Measurements from ENCODE around the gene SMARCD2. TPM values are rescaled to one million over a fixed set of nuclear protein-coding genes. Genes with fewer than 3 reads are reported as not detected.

The SMARCD2 gene
- total and polyA plus RNA-seq, 2 donors (not counting 1 experiment from before 2014, with no cell fraction given), result 51.1 to 87.0 TPM

DNA sequence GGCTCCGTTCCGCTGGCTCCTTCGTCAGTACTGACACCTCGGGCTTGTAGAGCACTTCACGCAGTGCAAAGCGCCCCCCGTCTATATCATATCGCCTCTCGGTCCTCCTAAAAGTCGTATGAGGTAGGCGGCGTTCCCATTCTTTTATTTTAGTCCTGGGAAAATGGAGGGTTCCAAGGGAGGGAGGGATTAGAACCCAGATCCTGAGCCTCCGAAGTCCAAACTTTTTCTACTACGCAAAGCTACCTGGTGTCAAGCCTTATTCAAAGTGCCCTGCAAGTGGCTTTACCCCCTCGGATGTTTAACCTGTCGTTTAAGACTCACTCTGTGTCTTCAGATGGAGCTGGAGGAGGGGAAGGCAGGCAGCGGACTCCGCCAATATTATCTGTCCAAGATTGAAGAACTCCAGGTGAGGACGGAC, 14.7 kb downstream of the SMARCD2 start:
- peak overlapping the region; percentile 93 for H3K27ac ChIP-seq (ENCODE audit: insufficient read depth, low read length)
- no peaks in the 10 kb centered on the region for H4K20me1 ChIP-seq (ENCODE audit: control insufficient read depth, extremely low read depth, insufficient read depth, low read length)
- peak overlapping the region; percentile 49 to 84 (median 77) for H3K4me3 ChIP-seq (replicated peaks in 1 of 4; ENCODE audit: control extremely low read depth in 1 of 4, insufficient read depth in 1 of 4, low read depth in 3 of 4, low read length in 4 of 4)
- peaks cover 43% of the 10 kb centered on the region for H3K36me3 ChIP-seq (ENCODE audit: control insufficient read depth, insufficient read depth, low read length)
- peaks cover 8% of the 10 kb centered on the region for H3K4me1 ChIP-seq (ENCODE audit: control insufficient read depth, extremely low read depth, insufficient read depth, low read length)
- H3K9ac ChIP-seq (ENCODE audit: insufficient read depth, low read length), result peak overlapping the region; percentile 92
- H3K4me2 ChIP-seq (ENCODE audit: extremely low read depth, insufficient read depth, low read length), result peak overlapping the region; percentile 82
- H3K79me2 ChIP-seq (ENCODE audit: control insufficient read depth, insufficient read depth, low read length), result peaks cover 50% of the 10 kb centered on the region
- H3K9me3 ChIP-seq (ENCODE audit: control insufficient read depth, insufficient read depth, low read depth, low read length), result no peaks in the 10 kb centered on the region
- TF ChIP-seq, protein P1, sequence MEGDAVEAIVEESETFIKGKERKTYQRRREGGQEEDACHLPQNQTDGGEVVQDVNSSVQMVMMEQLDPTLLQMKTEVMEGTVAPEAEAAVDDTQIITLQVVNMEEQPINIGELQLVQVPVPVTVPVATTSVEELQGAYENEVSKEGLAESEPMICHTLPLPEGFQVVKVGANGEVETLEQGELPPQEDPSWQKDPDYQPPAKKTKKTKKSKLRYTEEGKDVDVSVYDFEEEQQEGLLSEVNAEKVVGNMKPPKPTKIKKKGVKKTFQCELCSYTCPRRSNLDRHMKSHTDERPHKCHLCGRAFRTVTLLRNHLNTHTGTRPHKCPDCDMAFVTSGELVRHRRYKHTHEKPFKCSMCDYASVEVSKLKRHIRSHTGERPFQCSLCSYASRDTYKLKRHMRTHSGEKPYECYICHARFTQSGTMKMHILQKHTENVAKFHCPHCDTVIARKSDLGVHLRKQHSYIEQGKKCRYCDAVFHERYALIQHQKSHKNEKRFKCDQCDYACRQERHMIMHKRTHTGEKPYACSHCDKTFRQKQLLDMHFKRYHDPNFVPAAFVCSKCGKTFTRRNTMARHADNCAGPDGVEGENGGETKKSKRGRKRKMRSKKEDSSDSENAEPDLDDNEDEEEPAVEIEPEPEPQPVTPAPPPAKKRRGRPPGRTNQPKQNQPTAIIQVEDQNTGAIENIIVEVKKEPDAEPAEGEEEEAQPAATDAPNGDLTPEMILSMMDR (conservative IDR thresholded peaks at IDR 0.05 in 1 of 2, IDR thresholded peaks at IDR 0.05 in 1 of 2; ENCODE audit: low read depth in 1 of 2, low read length in 2 of 2), result no peak
- no peak for TF ChIP-seq EZH2 (IDR thresholded peaks at IDR 0.05; ENCODE audit: low read length, missing control alignments)
- H2AFZ ChIP-seq (ENCODE audit: low read length), result no peak overlapping the region
- no peaks in the 10 kb centered on the region for H3K27me3 ChIP-seq (ENCODE audit: control insufficient read depth, insufficient read depth, low read length)
- DNase-seq (ENCODE audit: low read depth in 2 of 2), result no peak

DNA sequence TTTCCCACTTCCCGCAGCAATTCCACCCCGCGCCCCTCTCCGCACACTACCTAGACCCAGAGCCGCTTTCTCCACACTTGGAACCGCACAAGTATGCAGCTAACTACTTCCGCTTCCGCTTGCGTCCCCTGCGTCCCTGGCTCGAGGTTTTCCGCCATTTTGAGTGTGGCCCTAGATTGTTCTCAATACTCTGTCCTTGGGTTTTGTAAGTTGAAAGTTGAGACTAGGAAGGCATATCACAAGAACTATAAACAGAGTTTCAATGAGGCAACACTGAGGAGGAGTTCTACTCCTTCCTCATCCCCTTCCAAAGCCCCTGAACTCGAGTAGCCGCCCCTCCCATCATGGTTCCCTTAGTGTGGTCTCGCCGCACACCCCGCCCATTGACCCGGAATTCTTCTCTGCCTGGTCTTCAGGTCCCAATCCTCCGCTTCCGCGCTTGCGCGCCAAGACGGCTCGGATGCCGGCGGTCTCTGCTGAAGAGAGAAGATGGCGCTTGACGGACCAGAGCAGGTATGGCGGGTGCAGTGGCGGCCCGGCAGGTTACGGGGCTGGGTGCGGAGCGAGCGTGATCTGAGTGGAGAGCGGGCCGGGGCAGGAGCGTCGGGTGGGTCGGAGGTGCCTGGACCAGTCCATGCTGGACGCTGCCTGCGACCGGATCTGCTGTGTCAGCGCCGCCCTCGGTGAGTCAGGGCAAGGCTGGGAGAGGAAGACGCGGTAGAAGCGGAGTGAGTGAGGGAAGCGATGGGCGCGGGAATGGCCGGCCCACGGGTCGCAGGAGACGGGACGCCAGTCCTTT, 15.3 kb downstream of the SMARCD2 start, which contains the start of the genes FTSJ3 and PSMC5:
Gene FTSJ3, minus strand, starts transcription at position 662 of the 799 bp plus-strand sequence. CDS start 761 bp downstream, outside the sequence.
Gene PSMC5, plus strand, starts transcription at position 430 of the 799 bp plus-strand sequence. Its CDS starts 60 bp downstream, at position 490.
- Histone ChIP-seq H3K4me3 (replicated peaks in 1 of 4; ENCODE audit: control extremely low read depth in 1 of 4, insufficient read depth in 1 of 4, low read depth in 3 of 4, low read length in 4 of 4) (peak within 1 kb of the TSS; percentile 49 to 84 (median 77)), H3K9me3 (ENCODE audit: control insufficient read depth, insufficient read depth, low read depth, low read length) (no peaks in the 10 kb centered on the region), H3K4me1 (ENCODE audit: control insufficient read depth, extremely low read depth, insufficient read depth, low read length) (peaks cover 8% of the 10 kb centered on the region), H4K20me1 (ENCODE audit: control insufficient read depth, extremely low read depth, insufficient read depth, low read length) (no peaks in the 10 kb centered on the region), H3K36me3 (ENCODE audit: control insufficient read depth, insufficient read depth, low read length) (peaks cover 44% of the 10 kb centered on the region), H3K4me2 (ENCODE audit: extremely low read depth, insufficient read depth, low read length) (peak within 1 kb of the TSS; percentile 89), H3K27ac (ENCODE audit: insufficient read depth, low read length) (peak within 1 kb of the TSS; percentile 93), H3K27me3 (ENCODE audit: control insufficient read depth, insufficient read depth, low read length) (no peaks in the 10 kb centered on the region), H3K9ac (ENCODE audit: insufficient read depth, low read length) (peak within 1 kb of the TSS; percentile 92), H3K79me2 (ENCODE audit: control insufficient read depth, insufficient read depth, low read length) (peaks cover 51% of the 10 kb centered on the region), H2AFZ (ENCODE audit: low read length) (peak within 1 kb of the TSS; percentile 73)
- TF ChIP-seq EZH2 (IDR thresholded peaks at IDR 0.05; ENCODE audit: low read length, missing control alignments), result no peak
- TF ChIP-seq, protein P1 (conservative IDR thresholded peaks at IDR 0.05 in 1 of 2, IDR thresholded peaks at IDR 0.05 in 1 of 2; ENCODE audit: low read depth in 1 of 2, low read length in 2 of 2), result peak; percentile 23 to 51
- peak; percentile 94 to 96 for DNase-seq (ENCODE audit: low read depth in 2 of 2)

DNA sequence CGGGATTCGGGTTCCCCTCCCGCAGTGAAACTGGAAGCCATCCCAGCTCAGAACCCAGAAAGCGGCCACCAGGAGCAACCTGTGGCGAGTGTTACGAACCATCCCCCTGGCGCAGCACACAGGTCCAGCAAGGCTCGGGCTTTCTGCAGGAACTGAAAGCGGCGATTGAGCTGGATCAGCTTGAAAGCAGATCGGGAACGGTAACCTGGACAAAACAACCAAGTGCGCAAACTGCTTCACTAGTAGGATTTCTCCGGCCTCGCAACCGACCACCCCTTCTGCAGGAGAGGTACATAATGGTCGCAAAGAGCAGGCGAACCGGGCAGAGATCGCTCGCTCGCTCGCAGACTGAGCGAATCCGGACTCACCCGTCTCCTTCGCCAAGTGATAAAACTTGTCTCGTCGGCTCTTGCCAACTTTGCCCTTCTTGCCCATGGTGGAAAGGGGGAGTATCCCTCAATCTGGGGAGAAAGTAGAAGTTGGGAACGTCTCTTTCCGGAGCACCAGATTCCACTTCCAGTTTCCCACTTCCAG, 15.9 kb downstream of the SMARCD2 start:
- Histone ChIP-seq H3K9me3 (ENCODE audit: control insufficient read depth, insufficient read depth, low read depth, low read length) (no peaks in the 10 kb centered on the region), H3K79me2 (ENCODE audit: control insufficient read depth, insufficient read depth, low read length) (peaks cover 51% of the 10 kb centered on the region), H3K27me3 (ENCODE audit: control insufficient read depth, insufficient read depth, low read length) (no peaks in the 10 kb centered on the region), H3K4me1 (ENCODE audit: control insufficient read depth, extremely low read depth, insufficient read depth, low read length) (peaks cover 8% of the 10 kb centered on the region), H3K4me2 (ENCODE audit: extremely low read depth, insufficient read depth, low read length) (peak overlapping the region; percentile 89), H4K20me1 (ENCODE audit: control insufficient read depth, extremely low read depth, insufficient read depth, low read length) (no peaks in the 10 kb centered on the region), H2AFZ (ENCODE audit: low read length) (no peak overlapping the region), H3K36me3 (ENCODE audit: control insufficient read depth, insufficient read depth, low read length) (peaks cover 48% of the 10 kb centered on the region), H3K4me3 (replicated peaks in 1 of 4; ENCODE audit: control extremely low read depth in 1 of 4, insufficient read depth in 1 of 4, low read depth in 3 of 4, low read length in 4 of 4) (peak overlapping the region; percentile 49 to 84 (median 77)), H3K27ac (ENCODE audit: insufficient read depth, low read length) (peak overlapping the region; percentile 93), H3K9ac (ENCODE audit: insufficient read depth, low read length) (peak overlapping the region; percentile 92)
- peak in 1 of 2 donors; percentile 27 for DNase-seq (ENCODE audit: low read depth in 2 of 2)
- TF ChIP-seq, protein P1 (conservative IDR thresholded peaks at IDR 0.05 in 1 of 2, IDR thresholded peaks at IDR 0.05 in 1 of 2; ENCODE audit: low read depth in 1 of 2, low read length in 2 of 2), result no peak
- no peak for TF ChIP-seq EZH2 (IDR thresholded peaks at IDR 0.05; ENCODE audit: low read length, missing control alignments)
